Activated CD4-positive, alpha-beta T cell treated with anti-CD3 and anti-CD28 coated beads for 1 hour (primary cell): ENCODE data around the gene NAPEPLD.
"Not testable (repeated sequence)": the region's sequence is repeated elsewhere in the genome, so short reads cannot be mapped to it uniquely, and the experiment has no call there.

Experiments used
- DNase-seq: peaks from one replicate; pipeline ENCODE4 v3.0.0-alpha.2; 2020

Gene NAPEPLD

DNA sequence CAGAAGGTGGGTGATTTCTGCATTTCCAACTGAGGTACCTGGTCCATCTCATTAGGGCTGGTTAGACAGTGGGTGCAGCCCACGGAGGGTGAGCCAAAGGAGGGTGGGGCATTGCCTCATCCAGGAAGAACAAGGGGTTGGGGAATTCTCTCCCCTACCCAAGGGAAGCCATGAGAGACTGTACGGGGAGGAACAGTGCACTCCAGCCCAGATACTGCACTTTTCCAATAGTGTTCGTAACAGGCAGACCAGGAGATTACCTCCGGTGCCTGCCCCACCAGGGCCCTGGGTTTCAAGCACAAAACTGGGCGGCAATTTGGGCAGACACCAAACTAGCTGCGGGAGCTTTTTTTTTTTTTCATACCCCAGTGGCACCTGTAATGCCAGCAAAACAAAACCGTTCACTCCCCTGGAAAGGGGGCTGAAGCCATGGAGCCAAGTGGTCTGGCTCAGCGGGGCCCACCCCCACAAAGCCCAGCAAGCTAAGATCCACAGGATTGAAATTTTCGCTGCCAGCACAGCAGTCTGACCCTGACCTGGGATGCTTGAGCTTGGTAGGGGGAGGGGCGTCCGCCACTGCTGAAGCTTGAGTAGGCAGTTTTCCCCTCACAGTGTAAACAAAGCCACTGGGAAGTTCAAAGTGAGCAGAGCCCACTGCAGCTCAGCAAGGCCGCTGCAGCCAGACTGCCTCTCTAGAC, 42.7 kb downstream of the NAPEPLD start:
- DNase-seq: no peak

GRCh38 chr7:103101543-103101942, 47.4 kb downstream of the NAPEPLD start:
- DNase-seq: no peak

DNA sequence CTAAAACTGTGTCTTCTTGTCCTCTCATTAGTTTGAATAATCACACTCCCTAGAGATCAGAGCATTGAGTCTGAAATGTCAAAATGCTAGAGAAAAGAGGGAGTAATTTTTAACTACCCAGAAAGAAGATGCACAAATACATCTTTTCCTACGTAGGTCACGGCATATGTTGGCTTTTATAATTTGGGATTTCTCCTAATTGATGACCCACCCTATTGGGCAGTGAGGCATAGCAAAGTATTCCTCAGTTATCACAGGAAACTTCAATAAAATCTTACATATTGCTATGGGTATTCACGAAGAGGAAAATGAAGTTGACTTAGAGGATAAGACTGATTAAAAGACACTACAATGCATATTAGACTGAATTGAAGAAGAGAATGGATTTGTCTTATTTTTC, 48.6 kb downstream of the NAPEPLD start:
- no peak for DNase-seq

DNA sequence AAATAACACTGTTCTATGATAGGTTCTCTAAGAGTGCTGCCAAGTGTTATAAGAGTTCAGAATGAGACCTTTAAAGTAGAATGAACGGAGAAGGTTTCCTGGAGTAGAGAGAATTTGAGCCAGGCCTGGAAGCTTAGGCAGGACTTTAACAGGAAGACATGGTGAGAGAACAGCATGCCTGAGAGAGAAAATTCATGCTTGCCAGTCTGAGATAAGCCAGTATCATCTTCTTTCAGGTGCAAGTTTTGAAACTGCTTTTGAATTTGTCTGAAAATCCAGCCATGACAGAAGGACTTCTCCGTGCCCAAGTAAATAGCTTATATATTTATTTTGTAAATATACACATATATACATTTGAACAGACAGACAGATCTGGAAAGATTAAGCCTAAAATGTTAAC, 51.9 kb downstream of the NAPEPLD start:
- DNase-seq: no peak

DNA sequence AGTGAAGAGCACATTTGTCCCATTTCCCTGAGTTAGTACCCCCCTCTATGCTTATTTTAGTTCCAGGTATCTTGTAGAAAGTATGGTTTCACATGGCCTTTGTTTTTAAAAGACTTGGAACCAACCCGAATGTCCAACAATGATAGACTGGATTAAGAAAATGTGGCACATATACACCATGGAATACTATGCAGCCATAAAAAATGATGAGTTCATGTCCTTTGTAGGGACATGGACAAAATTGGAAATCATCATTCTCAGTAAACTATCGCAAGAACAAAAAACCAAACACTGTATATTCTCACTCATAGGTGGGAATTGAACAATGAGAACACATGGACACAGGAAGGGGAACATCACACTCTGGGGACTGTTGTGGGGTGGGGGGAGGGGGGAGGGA, 53.3 kb downstream of the NAPEPLD start:
- not testable (repeated sequence) for DNase-seq

DNA sequence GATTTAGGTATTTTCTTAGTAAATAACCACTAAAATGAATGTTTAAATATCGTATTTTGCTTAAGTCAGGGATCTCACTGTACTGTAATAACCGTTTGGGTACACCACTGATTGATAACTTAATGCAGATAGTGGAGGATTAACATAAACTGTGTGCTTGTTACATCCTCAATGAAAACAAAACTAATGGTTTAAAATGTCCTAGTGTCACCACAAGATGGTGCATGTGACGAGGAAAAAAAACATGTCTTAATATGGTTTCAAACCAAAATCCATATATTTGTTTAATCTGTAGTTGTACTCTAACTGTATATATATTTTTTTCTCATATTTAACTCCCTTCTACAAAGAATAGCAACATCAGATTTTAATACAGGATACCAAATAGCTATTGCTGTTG, 54.8 kb downstream of the NAPEPLD start:
- no peak for DNase-seq

GRCh38 chr7:103093429-103093828, 55.5 kb downstream of the NAPEPLD start:
- no peak for DNase-seq

- DNase-seq: not testable (repeated sequence)
Measured at GRCh38 chr7:103092321-103092720, 56.6 kb downstream of the NAPEPLD start.

GRCh38 chr7:103083210-103083609, 65.7 kb downstream of the NAPEPLD start:
- no peak for DNase-seq

DNA sequence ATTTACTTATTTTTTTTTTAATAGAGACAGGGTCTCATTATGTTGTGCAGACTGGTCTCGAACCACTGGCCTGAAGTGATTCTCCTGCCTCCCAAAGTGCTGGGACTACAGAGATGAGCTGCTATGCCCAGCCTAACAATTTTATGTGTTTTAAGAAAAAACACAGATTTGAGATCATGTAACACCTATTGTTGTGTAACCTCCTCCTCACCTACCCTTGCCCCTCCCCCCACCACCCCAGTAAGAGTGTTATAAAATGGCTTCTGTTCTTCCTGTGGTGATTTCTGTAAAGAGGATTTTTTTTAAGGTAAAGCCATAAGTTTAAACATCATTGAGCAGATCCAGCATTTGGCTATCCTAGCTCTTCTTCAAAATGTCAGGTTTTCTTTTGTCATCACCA, 66.4 kb downstream of the NAPEPLD start:
- DNase-seq: no peak

DNA sequence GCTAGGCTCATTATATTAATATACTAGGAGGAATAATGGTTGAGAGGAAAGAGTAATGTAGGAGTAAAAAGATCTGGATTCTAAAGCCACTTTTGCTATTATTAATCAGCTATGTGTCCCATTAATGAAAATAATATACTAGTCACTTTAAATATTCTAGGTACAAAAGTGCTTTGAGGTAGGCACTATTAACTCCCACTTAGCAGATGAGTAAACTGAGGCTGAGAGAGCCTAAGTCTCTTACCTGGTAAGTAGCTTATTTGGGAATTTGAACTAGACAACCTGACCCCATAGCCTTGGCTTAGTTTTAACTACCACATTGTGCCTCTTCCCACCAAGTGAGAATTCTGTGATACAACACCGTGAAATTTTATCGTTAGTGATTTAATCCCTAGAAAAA, 68.0 kb downstream of the NAPEPLD start:
- DNase-seq: no peak

GRCh38 chr7:103079836-103080235, 69.1 kb downstream of the NAPEPLD start:
- no peak for DNase-seq

DNA sequence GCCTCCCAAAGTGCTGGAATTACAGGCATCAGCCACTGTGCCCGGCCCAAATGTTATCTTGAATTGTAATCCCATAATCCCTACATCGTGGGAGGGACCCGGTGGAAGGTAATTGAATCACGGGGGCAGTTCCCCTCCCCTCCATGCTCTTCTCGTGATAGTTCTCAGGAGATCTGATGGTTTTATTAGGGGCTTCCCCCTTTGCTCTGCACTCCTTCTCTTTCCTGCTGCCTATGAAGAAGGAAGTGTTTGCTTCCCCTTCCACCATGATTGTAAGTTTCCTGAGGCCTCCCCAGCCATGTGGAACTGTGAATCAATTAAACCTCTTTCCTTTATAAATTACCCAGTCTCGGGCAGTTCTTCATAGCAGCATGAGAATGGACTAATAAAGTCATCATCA, 70.7 kb downstream of the NAPEPLD start:
- not testable (repeated sequence) for DNase-seq

GRCh38 chr7:103077318-103077717, 71.6 kb downstream of the NAPEPLD start:
- no peak for DNase-seq

GRCh38 chr7:103076764-103077163, 72.1 kb downstream of the NAPEPLD start:
- DNase-seq: no peak

- DNase-seq: peak; percentile 53
Measured at GRCh38 chr7:103075337-103075918, 73.5 kb downstream of the NAPEPLD start.

DNA sequence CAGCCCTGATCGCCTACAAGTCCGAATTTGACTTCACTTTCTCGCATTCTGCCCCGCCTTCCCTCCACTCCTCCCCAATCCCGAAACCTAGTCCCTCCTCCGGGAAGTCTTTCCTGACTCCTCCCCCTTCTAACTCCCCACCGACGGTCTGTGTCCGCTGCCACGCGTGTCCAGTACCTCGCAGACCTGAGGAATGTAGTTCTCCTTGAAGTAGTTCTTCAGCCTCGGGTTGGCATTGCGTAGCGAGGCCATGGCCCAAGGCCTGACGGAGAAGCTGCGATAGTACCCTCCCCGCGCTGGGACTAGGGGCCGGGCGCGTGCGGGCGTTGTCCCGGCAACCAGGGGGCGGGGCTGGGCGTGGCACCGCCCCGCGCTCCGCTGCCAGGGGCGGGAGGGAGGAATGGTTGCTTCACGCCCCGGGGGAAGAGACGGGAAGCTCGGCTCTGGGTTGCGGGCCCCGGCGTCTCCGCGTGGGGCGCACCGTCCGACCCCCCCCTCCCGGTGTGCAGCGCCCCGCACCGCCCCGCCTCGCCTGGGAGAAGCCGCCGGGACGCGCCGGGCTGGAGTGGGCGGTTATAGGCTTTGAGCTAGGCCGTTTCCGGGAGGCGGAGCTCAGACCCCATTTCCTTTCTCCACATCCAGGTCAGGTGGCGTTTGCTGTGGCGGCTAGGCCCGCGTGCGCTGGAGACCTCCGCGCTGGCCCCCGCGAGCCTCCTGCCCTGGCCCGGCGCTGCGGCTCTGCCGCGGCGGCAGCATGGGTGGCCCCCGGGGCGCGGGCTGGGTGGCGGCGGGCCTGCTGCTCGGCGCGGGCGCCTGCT, 74.2 kb downstream of the NAPEPLD start, which contains the start of the genes ARMC10 and FBXL13:
Gene ARMC10 (plus strand): TSS at position 622 of the 818 bp plus-strand sequence. CDS start 133 bp downstream, at position 755.
Gene FBXL13 (minus strand): TSS at position 278 of the 818 bp plus-strand sequence.
- DNase-seq: peak; percentile 86

DNA sequence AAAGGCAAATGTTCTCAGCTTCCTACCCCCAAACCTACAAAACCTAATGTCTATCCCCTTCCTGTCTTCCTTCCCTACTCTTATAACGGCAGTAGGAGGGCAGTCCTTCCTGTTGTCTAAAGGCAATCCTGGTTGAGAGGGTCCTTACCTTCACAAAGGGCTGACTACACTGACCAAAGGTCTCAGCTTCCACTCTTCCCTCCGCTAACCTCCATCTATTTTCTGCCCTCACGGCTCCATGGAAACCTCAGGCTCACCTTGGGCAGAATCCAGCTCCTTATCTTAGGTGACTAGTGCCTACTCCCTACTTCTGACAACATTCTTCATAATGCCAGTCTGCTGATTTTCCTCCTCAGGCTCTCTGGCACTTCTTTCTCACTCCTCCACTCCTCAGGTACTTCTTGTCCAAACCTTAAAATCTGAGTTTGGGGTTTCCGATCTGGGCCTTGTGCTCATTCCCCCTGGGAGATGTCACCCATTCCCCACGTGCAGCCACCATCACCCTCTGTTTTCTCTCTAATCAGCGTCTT, 74.8 kb downstream of the NAPEPLD start:
- DNase-seq: no peak

GRCh38 chr7:103071000-103071399, 77.9 kb downstream of the NAPEPLD start:
- DNase-seq: no peak

DNA sequence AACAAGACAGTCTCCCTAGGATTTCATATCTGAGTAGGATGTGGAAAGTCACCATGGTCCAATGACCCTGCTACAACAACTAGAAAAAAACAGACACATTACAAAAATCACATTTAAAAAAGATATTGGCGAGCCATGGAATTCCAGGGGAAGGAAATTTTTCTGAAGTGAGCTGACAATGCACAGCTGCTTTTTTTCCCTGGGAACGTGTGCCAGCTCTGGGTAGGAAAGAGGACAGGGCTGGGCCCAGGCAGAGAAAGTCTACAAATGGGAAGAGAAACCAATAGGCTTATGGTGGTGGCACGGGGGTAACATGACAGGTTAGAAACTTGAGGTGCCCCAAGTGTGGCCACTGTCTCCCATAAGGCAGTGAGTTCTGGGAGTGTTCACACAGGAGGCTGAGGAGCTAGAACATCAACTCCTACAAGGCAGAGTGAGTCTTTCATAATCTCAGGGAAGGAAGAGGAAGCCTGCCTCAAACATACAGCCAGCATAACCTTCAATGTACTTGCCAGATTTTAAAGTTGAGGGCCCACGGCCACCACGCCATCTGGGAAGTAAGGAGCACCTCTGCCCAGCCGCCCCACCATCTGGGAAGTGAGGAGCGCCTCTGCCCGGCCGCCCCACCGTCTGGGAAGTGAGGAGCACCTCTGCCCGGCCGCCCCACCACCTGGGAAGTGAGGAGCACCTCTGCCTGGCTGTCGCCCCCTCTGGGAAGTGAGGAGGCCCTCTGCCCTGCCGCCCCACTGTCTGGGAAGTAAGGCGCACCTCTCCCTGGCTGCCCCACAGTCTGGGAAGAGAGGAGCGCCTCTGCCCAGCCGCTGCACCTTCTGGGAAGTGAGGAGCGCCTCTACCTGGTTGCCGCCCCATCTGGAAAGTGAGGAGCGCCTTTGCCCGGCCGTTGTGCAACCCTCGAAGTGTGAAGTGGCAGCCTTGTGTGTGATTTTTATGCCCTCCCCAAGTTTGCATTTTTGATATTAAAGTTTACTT, 80.2 kb downstream of the NAPEPLD start:
- no peak for DNase-seq

GRCh38 chr7:103065667-103066066, 83.2 kb downstream of the NAPEPLD start:
- DNase-seq: peak; percentile 15

DNA sequence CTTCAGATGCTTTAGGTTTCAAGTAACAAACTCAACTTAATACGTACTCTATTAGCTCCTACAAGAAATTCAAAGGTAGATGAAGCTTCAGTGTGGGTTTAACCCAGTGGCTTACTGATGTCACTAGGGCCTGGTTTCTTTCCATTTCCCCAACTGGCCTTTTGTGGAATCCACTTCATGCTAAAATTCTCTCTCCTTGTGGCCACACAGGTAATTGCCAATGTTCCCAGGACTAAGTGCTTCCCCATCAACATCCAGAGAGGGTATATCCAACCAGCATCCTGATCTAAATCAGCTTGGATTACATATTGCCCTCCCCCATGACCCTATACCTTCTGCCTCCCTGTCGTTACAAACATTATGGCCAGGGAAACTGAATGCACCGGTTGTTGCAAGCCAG, 85.0 kb downstream of the NAPEPLD start:
- DNase-seq: no peak
